GM19239 (cell line): ENCODE measurements around the gene SNCB.

ENCODE experiments used
- DNase-seq: peaks from one replicate; pipeline ENCODE4 v3.0.0; 2011; ENCODE audit warnings: low spot score; ENCODE audit not compliant: insufficient read length
- FAIRE-seq: peaks from 2 replicates; lab custom pipeline; 2011; peaks lifted over from hg19 to GRCh38; lab: Jason Lieb, UNC

SNCB gene

DNA sequence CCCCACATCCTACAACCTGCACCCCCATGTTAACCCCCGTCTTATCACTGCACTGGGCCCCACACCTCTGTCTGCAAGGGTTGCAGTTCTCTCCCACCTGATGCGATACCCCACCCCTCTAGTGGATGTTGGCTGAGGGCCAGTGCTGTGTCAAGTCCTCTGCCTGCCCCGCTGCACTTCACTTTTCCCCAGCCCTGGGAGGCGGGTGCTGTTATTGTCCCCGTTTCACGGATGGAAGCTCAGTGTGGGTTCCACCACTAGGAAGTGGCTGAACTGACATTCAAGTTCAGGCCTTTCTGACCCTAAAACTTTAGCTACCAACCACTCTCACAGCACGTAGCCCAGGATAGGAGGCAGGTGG is 3.5 kb downstream of the SNCB start:
- no peak for DNase-seq
- no peak for FAIRE-seq

DNA sequence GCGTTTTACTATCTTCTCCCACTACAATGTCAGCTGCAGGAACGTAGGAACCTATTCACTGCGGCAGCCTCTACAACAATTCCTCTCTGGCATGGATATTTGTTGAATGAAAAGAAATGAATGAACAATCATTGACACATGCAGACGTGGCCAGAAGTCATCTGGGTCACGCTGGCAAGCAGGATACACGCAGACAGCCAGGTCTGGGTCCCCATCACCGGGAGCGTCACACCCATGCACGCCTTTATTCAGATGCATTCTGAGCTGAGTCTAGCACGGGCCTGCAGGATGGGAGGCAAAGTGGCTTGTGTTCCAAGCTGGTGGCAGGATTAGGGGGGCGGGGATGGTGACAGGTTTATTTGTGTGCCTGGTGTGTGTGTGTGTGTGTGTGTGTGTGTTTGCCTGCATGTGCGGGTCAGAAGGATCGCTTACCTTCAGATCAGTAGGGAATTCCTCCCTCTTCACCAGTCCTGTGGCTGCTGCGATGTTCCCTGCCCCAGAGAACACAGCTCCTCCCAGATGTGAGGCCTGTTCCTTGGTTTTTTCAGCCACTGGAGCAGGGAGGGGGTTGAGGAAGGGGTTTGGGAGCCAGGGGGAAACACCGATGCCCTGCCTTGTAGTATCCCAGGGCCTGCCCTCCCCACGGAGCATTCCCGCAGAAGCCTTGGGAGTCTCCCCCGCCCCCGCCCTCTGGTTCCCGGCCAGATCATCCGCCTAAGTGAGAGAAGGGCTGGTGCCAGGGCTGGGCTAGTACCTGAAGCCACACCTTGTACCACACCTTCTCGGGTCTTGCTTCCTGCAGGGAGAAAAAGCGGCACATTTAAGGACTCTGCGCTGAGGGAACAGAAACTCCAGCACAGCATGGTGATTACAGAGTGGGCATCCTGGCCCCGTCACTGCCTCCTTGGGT is 4.1 kb downstream of the SNCB start:
- FAIRE-seq (no peak), DNase-seq (no peak)

DNA sequence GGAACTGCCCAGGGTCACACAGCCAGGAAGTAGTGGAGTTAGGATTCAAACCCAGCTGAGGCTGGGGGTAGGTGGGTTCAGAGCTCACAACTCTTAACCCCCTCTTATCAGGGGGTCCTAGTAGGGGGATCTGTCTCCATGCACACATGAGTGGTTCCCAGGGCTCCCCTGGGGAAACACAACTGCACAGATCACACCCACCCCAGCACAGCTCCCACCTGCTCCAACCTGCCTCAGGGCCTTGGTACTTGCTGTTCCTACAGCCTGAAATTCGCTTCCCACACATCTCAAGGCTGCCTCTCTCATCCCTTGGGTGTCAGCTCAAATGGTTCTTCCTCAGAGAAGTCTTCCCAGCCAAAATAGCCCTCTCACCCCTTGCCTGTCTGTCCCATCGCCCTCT is 4.8 kb downstream of the SNCB start:
- DNase-seq (no peak), FAIRE-seq (no peak)

DNA sequence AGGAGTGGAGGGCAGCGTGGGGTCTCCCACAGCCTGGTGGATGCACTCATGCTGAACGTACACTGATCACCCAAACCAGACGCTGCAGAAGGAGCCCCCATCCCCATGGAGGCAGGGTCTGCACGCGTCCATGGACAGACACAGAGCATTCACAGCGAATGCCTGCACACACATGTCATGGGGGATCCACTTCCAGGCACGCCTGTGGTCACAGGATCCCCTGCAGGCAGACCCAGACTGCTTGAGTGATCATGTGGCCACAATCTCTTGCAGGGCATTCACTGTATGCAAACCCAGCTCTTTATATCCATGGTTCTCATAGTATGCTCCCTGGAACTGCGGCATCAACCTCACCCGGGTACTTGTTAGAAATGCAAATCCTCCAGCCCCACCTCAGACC is 5.4 kb downstream of the SNCB start:
- no peak for FAIRE-seq

DNA sequence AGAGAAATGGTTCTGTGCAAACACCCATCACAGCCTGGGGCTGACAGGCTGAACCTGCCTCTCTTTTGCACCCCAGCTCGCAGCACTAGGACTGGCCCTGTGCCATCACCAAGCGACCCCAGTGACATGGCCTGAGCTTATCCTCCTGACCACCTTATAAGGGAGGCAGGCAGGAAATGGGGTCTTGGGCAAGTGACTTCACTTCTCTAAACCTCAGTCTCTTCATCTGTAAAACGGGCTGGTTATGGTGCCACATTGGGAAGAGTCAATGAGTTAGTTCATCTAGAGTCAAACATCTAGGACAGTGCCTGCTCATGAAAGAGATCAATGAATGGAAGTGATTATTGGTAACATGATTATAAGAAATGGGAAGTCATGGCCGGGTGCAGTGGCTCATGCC is 6.2 kb downstream of the SNCB start:
- DNase-seq, result no peak
- FAIRE-seq, result no peak

More for the DNA sequence above, 5.4 kb downstream of the SNCB start:
- DNase-seq, result no peak

DNA sequence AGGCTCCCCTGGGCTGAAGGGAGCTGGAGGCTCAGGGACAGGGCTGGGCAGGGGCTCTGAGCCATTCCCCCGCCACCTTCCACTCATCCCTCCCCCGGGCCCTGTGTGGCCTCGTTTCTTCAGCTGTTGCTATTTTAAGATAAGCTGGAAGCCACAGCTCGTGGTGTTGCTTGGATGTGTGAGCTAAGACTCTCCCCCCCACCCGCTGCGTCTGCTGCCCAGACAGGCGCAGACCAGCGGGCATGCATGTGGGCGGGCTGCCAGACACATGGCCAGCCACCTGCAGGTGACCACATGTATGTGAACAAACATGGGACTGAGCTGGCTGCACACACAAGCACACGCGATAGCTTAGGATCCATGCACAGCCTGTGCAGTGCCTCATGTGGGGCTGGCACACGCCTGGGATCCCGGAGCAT is 8.7 kb downstream of the SNCB start:
- FAIRE-seq, result no peak
- DNase-seq, result no peak

DNA sequence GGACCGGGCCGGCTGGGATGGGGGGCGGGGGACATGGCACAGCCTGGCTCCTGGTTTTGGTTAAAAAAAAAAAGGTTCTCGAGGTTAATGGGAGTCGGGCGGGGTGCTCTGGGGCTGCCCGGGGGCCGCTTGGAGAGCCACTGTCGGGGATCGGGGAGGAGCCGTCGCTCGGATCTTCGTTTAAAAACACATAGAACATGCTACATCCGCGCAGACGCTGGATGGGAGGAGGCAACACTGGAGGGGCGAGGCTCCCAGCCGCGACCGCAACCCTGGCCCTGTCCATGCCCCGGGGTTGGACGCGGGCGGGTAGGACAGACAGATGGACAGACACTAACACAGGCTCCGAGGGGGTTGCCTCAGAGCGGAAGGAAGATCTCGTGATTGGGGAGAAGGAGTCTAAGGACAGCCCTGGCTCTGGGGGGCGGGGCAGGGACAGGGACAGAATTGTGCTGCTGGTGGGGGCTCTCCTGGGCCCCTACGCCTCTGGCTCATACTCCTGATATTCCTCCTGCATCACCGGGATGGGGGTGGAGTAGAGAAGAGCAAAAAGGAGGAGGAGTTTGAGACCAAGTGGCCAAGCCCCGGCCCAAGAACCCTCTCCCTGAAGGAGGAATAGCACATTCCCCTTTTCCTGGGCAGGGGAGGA is 9.9 kb downstream of the SNCB start:
- FAIRE-seq, result no peak
- DNase-seq, result no peak

DNA sequence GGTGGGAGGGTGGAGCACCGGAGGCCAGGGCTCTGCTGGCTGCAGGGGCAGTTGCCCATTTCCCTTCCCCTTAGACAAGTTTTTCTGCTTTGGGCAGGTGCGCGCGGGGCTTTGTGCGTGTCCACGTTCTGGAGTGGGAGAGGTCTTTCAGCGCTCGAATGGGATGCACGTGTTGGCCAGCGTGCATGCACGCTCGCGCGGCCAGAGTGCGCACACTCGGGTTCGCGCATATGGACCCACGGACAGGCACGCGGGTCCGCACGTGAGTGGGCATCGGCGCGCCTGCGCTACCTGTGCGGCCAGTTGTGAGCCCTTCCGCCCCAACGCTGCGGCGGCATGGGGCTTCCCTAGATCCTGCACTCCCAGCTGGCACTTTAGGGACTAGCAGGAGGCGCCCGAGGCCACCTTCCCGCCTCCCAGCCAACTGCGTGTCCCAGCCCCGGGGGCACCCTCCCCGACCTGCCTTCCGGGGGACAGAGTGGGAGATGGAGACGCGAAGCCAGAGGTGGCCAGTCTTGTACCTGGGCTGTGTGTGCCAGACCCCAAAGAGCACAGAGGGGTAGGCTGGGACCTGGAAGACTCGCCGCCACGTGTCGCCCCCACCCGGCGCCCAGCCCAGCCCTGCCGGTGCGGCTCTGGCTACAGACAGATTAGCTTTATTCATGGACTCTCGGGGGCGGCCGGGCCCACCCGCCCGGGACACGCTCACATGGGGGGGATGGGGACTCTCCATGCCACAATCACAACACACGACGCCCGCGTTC is 10.6 kb downstream of the SNCB start:
- no peak for FAIRE-seq
- no peak for DNase-seq

DNA sequence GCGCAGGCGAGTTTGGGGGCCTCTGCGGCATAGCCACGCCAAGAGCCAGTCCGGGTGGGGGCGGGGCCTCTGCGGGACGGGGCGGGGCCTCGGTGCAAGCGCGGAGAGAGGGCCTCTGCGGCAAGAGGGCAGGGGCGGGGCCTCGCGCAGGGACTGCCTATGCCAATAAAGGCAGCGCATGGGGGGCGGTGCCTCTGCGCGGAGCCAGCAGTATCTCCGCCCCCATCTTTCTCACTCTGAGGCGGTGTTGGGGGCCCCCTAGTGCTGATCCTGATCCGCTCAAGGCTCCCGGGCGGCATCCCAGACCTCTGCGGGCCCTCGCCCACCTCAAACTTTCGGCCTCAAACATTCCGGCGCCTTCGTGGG is 11.1 kb downstream of the SNCB start:
- peak; percentile 11 for FAIRE-seq

DNA sequence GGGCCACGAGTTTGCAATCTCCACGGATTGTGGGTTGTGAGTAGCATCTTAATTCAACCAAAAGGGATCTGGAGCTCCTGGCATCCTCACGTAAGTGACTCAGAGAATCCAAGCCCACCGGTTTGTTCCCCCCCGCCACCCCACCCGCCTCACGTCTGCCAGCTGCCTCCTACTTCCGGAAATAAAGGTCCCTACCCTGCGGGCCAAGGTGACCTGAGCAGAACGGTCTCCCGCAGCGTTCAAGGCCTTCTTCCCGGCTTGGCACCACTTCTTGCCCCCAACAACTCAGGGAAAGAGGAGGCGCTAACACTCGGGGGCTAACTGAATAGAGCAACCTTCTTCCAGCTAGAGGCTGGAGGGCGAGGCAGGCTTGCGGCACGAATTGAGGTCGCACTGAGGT is 11.6 kb downstream of the SNCB start:
- DNase-seq (no peak), FAIRE-seq (no peak)

More for the DNA sequence above, 11.1 kb downstream of the SNCB start:
- DNase-seq, result peak; percentile 75

DNA sequence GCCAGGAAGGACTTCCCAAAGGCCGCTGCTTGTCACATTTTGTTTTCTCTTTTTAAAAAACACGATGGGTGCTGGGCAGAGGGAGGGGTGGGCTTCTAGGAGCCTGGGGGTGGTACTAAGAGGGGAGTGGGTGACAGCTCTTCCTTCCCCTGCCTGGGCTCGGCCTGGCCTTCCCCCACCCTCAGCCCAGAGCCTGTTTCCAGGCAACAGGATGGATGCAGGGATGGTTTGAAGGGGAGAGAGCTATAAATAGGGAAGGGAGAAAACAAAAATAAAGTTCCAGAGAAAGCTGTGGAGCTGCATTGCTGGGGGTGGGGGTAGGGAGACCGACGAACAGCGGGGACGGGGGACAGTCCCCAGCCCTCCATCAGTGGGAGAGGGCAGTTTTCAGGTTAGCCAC is 13.8 kb downstream of the SNCB start:
- FAIRE-seq (no peak), DNase-seq (no peak)

DNA sequence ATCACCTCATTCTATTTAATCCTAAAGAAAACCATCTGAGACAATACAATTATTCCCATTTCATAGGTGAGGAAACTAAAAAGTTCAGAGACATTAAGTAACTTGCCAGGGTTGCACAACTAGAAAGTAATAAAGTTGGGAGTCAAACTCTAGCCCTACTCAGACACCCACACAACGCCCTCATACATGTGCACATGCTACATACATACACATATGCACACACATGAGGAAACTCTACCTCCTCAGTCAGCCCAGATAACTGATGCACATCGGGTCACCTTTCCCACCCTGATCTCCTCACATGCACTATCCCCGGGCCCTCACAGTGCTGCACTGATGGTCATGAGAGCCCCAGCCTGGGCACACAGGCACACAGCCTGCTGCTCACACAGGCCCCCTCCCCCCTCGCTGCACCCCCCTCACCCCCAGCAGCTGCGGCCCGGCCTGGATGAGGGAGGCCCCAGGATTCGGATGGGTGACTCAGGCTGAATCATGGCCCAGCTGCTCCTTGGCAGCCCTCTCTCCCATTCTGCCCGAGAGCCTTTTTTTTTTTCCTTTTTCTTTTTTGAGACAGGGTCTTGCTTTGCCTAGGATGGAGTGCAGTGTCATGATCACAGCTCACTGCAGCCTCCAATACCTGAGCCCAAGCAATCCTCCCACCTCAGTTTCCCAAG is 15.4 kb downstream of the SNCB start:
- DNase-seq (no peak), FAIRE-seq (no peak)

DNA sequence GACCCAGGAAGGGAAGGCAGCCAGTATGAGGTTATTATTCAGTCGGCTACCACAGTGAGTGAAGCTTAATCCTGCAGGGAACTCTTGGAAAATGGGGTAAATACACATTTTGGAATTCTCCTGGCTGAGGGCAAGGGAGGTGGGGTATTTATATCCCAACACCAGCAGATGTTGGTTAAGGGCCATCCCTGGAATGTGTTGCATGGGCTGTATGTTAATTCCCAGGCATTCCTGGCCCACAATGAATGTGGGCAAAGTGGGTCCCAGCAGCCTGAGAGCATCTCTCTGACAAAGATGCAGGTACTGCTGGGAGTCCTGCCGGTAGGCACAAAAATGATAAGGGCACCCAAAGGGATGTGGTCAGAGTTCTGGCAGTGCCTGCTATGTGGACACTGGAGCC is 17.5 kb downstream of the SNCB start:
- FAIRE-seq (no peak), DNase-seq (no peak)

DNA sequence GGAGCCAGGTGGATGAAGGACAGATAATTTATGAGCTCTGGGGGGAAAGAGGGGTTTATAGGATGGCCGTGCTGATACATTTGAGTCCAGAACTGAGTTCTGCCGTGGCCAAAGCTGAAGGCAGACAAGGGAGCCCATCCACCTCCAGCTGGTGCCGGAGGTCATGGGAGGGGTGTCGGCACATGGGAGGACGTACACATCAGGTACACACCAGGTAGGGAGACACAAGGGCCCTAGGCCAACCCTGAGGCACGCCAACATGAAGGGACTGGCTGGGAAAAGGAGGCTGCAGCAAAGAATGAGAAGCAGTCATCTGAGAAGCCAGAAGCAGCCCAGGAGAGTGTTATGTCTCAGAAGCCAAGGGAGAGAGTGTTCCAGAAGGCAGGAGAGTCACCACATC is 18.3 kb downstream of the SNCB start:
- no peak for DNase-seq
- FAIRE-seq, result no peak

DNA sequence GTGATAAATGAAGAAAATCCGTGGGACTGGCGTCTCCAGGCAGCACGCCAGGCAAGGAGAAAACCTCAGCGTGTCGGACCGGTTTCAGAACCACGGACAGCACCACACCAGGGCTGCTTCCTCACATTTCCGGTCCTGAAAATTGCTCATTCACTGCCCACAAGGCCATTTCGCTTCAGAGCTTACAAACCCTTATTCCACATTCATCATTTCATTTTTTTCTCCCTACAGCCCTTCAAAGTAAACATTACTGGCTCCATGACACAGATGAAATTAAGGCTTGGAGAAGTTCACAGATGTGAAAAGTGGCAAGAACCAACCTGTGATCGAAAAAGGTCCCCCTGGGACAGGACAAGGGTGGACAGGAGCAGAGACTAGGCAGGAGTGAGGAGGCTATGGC is 18.9 kb downstream of the SNCB start:
- peak; percentile 4 for FAIRE-seq
- peak; percentile 50 for DNase-seq

DNA sequence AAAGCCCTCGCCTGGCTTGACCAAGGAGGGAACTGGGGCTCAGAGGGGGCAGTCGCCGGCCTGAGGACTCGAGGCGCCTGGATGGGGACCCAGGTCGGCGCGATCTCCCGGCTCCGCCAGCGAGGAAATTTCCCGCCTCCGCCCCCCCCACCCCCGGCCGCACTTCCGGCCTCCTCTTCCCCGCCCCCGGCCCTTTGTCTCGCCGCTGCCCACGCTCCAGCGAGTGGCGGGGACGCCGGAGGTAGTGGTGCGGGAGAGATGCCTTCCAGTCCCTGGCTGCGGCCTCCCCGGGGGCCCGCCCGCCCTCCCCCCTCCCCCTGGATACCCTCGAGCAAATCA is 19.9 kb downstream of the SNCB start:
- DNase-seq, result no peak
- no peak for FAIRE-seq

DNA sequence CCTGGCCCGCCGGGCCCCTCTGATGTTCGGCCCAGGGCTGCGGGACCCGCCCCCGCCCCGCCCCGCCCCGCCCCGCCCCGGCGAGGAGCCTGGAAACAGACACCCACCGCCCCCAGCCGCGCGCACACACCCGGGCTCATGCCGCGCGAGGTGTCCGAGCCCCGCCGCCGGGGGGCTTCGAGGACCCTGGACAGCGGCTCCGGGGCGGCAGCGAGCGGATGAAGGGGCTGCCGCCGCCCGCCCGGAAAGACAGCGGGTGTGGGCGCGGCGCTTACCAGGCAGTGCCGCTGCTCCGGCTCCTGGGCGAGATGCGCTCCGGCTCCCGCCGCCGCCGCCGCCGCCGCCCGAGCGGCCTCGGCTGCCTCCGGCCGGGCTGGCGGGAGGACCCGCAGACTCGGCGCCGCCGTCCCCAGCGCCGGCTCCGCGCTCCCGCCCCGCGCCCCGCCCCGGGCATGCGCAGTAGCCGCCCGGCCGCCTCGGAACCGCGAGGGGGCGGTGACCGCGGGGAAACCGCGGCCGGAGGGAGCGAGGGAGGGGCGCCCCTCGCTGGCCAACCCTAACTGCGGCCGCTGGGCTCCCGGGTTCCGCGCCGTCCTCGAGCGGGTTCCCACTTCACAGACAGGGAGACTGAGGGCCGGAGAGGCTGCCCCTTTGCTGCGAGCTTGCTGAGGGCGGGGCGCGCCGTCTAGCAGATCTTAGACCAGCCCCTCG is 20.5 kb downstream of the SNCB start, which contains the start of gene GPRIN1:
Gene GPRIN1, minus strand, starts transcription at position 433 of the 711 bp plus-strand sequence. CDS start 10,322 bp downstream, outside the sequence.
- peak; percentile 95 for DNase-seq
- FAIRE-seq, result peak; percentile 18

DNA sequence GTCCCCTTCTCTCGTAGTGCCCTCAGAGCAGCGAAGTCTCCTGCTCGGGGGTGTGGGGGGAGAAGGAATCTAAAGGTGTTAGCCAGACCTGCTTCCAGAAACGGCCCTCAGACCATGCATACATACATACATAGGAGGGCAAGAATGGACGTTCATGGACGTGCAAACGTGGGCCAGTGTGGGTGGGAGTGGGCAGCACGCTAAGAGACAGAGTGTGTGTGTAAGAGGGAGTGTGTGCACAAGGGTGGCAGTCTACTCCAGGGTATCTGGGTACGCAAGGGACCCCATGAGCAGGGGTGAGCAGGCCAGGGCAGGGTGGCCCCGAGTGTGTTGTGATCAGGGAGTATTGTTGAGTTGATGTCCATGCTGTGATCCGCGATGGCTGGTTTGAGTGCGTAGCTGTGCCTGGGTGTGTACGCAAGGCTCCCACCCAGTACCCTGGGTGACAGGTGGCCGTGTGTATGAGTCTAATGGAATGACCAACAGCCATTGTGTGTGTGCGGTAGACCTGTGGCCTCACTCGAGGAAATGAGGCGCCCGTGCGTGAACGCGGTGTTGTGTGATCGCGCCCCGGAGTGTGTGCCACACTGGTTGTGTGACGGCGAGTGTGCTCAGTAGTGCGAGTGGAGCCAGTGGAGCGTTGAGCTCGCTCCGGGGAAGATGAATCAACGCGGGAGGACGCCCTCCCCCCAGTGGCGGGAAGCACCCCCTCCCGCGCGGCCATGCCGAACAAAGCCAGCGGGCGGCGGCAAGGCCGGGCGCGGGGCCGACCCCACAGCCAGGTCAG is 21.2 kb downstream of the SNCB start:
- FAIRE-seq, result no peak
- no peak for DNase-seq

DNA sequence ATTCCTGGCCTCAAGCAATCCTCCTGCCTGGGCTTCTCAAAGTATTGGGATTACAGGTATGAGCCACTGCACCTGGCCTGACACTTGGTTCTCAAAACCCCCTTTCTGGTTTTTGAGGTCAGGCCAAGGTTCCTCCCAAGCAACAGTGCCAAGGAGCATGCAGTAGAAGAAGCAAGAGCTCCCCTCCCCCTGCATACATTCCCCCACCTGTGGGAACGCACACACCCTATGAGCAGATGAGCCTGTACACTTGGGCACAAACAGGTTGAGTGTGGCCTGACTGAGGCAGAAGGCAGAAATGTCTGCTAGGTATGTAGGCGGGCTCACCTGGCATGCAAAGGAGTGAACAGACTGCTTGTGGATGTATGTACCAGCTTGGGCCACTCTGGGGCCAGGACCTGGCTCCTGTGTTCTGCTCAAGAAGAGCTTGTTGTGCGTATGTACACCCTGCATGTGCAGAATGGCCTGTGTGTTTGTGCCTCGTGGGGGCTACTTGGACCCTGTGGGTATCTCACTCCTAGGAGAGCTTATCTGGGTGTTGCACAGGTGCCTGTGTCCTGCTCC is 22.1 kb downstream of the SNCB start:
- no peak for FAIRE-seq
- DNase-seq, result no peak
